Stimulated activated CD4-positive, alpha-beta T cell treated with anti-CD3 and anti-CD28 coated beads, Interleukin-4, amount 100 ng/mL, for 4 hours (primary cell): ENCODE measurements around the gene SLCO1C1.

Experiments used
- DNase-seq, 2 experiments: peaks; one replicate each; pipeline ENCODE4 v3.0.0-alpha.2; 2020

The SLCO1C1 gene

GRCh38 chr12:20798554-20798953, 103.4 kb downstream of the SLCO1C1 start:
- DNase-seq, result no peak

- no peak for DNase-seq
These were observed 105.0 kb downstream of the SLCO1C1 start for GRCh38 chr12:20800160-20800559.

- DNase-seq, result no peak
These were observed 105.9 kb downstream of the SLCO1C1 start for GRCh38 chr12:20801035-20801434.
